Keratinocyte (primary cell): ENCODE results near the gene ITPR1. TPM values are rescaled to one million over a fixed set of nuclear protein-coding genes. Genes with fewer than 3 reads are reported as not detected.

Source experiments
- DNase-seq: peaks from one replicate; pipeline ENCODE4 v3.0.0-alpha.2; 2011; ENCODE audit warnings: low read depth, missing footprints, low spot score
- FAIRE-seq: peaks from 2 replicates; lab custom pipeline; 2011; peaks lifted over from hg19 to GRCh38; lab: Jason Lieb, UNC
- H2AFZ ChIP-seq: 2 replicates; pipeline ENCODE4 v1.6.0; 2012; ENCODE audit warnings: low read length, control low read depth, inconsistent platforms; ENCODE audit not compliant: control insufficient read depth
- H3K27ac ChIP-seq: 2 replicates; pipeline ENCODE4 v1.5.1; 2011; ENCODE audit warnings: low read length; ENCODE audit not compliant: control insufficient read depth, insufficient read depth
- H3K27me3 ChIP-seq: 3 replicates; pipeline ENCODE4 v1.6.0; 2011; ENCODE audit warnings: low read length; ENCODE audit not compliant: control insufficient read depth, insufficient read depth; ENCODE audit errors: extremely low read depth
- H3K36me3 ChIP-seq, 2 experiments: 2 replicates in 1 of 2; 3 replicates in 1 of 2; pipeline ENCODE4 v1.5.1; 2011; ENCODE audit warnings: low read length in 2 of 2, mild to moderate bottlenecking in 1 of 2; ENCODE audit not compliant: control insufficient read depth in 2 of 2, insufficient read depth in 2 of 2; ENCODE audit errors: extremely low read depth in 1 of 2
- H3K4me1 ChIP-seq: 3 replicates; pipeline ENCODE4 v1.5.1; 2011; ENCODE audit warnings: low read length; ENCODE audit not compliant: control insufficient read depth, insufficient read depth; ENCODE audit errors: extremely low read depth
- H3K4me2 ChIP-seq: 3 replicates; pipeline ENCODE4 v1.6.0; 2011; ENCODE audit warnings: low read depth, low read length; ENCODE audit not compliant: control insufficient read depth, insufficient read depth; ENCODE audit errors: extremely low read depth
- H3K4me3 ChIP-seq, 3 experiments: fragments of 200-600 bp in 1 of 3; sonication (generic) in 1 of 3; 2 replicates in 2 of 3; 3 replicates in 1 of 3; pipeline ENCODE4 v1.5.1; 2011 to 2016; ENCODE audit warnings: low read length in 3 of 3, mild to moderate bottlenecking in 3 of 3, control low read depth in 2 of 3, inconsistent platforms in 1 of 3, low read depth in 1 of 3, mixed read lengths in 1 of 3, mixed run types in 1 of 3, moderate library complexity in 1 of 3; ENCODE audit not compliant: control insufficient read depth in 2 of 3, insufficient read depth in 2 of 3; ENCODE audit errors: extremely low read depth in 1 of 3
- H3K79me2 ChIP-seq: 2 replicates; pipeline ENCODE4 v1.6.0; 2012; ENCODE audit warnings: low read length; ENCODE audit not compliant: control insufficient read depth, insufficient read depth
- H3K9ac ChIP-seq: 3 replicates; pipeline ENCODE4 v1.6.0; 2011; ENCODE audit warnings: low read length; ENCODE audit not compliant: control insufficient read depth, insufficient read depth; ENCODE audit errors: extremely low read depth
- H3K9me1 ChIP-seq: 3 replicates; pipeline ENCODE4 v1.6.0; 2011; ENCODE audit warnings: low read length; ENCODE audit not compliant: control insufficient read depth, insufficient read depth; ENCODE audit errors: extremely low read depth
- H3K9me3 ChIP-seq: 2 replicates; pipeline ENCODE4 v1.5.1; 2012; ENCODE audit warnings: low read depth, low read length; ENCODE audit not compliant: control insufficient read depth
- H4K20me1 ChIP-seq: 3 replicates; pipeline ENCODE4 v1.6.0; 2011; ENCODE audit warnings: low read length; ENCODE audit not compliant: control insufficient read depth, insufficient read depth; ENCODE audit errors: extremely low read depth
- EZH2 ChIP-seq: IDR thresholded peaks from one replicate; pipeline ENCODE4 v1.6.1; 2012; ENCODE audit warnings: inconsistent platforms, mild to moderate bottlenecking, low read length, moderate library complexity
- dilution Hi-C: fragments of 300-500 bp; cut with MboI; formaldehyde crosslinking; loops from one replicate; pipeline ENCODE4 v1.7.0; 2020; ENCODE audit warnings: low sequenced_read_pairs; ENCODE audit not compliant: extremely low pct_ligation_motif_present
- polyA plus RNA-seq, 5 experiments: library from polyadenylated mRNA; depleted of rRNA in 3 of 5; stranded (reverse) in 3 of 5; stranded (forward) in 1 of 5; unstranded in 1 of 5; fragments of >200 nt; gene quantifications; 1 replicate in 1 of 5; 2 replicates in 3 of 5; 3 replicates in 1 of 5; pipeline versions ENCODE4 v1.2.1 to v1.2.3, GENCODE V29; 2011 to 2012; ENCODE audit warnings: missing spikeins in 2 of 5, low read depth in 1 of 5, low replicate concordance in 1 of 5
- TF ChIP-seq, protein P1 (sequence below), 3 experiments: IDR thresholded peaks in 1 of 3; conservative IDR thresholded peaks in 1 of 3; optimal IDR thresholded peaks in 1 of 3; 2 replicates in 2 of 3; 3 replicates in 1 of 3; pipeline versions ENCODE3 to v1.5.1; 2011; ENCODE audit warnings: low read length in 3 of 3, mild to moderate bottlenecking in 3 of 3, moderate library complexity in 2 of 3, control low read depth in 1 of 3, inconsistent platforms in 1 of 3; ENCODE audit not compliant: insufficient read depth in 2 of 3; ENCODE audit errors: extremely low read depth in 1 of 3

The ITPR1 gene
- polyA plus RNA-seq, 1 donor (not counting 4 experiments of a cell fraction or from before 2014, with no cell fraction given) = 3.5 TPM

DNA sequence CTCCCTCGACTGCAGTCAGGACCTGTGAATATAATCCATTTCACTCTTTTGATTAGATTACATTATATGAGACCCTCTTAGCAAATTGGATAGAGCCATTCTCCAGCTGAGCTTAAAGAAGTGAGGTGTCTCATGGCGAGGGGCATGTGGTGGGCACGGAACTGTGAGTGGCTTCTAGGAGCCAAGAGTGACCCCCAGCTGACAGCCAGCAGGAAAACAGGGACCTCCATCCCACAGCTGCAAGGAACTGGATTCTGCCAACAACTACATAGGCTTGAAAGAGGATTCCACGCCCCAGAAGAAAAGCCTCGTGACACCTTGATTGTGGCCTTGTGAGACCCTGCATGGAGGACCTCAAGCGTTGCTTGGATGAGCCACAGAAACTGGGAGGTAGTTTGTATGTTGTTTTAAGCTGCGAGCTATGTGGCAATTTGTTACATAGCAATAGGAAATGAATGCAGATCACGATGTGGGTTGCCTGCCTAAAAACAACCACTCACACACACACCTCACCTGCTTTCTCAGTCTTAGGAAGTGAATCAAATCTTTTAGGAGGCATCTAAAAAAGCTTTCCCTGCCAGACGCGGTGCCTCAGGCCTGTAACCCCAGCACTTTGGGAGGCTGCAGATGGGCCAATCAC, 401.9 kb downstream of the ITPR1 start:
- dilution Hi-C loops = no loop called here
- FAIRE-seq (no peak), DNase-seq (no peak)
- no peak for TF ChIP-seq EZH2
- TF ChIP-seq, protein P1, sequence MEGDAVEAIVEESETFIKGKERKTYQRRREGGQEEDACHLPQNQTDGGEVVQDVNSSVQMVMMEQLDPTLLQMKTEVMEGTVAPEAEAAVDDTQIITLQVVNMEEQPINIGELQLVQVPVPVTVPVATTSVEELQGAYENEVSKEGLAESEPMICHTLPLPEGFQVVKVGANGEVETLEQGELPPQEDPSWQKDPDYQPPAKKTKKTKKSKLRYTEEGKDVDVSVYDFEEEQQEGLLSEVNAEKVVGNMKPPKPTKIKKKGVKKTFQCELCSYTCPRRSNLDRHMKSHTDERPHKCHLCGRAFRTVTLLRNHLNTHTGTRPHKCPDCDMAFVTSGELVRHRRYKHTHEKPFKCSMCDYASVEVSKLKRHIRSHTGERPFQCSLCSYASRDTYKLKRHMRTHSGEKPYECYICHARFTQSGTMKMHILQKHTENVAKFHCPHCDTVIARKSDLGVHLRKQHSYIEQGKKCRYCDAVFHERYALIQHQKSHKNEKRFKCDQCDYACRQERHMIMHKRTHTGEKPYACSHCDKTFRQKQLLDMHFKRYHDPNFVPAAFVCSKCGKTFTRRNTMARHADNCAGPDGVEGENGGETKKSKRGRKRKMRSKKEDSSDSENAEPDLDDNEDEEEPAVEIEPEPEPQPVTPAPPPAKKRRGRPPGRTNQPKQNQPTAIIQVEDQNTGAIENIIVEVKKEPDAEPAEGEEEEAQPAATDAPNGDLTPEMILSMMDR (optimal IDR thresholded peaks at IDR 0.05 in 1 of 3, IDR thresholded peaks at IDR 0.05 in 1 of 3, conservative IDR thresholded peaks at IDR 0.05 in 1 of 3; ENCODE audit: extremely low read depth in 1 of 3, insufficient read depth in 2 of 3, low read length in 3 of 3) = no peak
- no peaks in the 10 kb centered on the region for H3K9me1 ChIP-seq
- no peaks in the 10 kb centered on the region for H3K36me3 ChIP-seq
- no peak overlapping the region for H3K27ac ChIP-seq
- H3K27me3 ChIP-seq = no peaks in the 10 kb centered on the region
- no peak overlapping the region for H3K9ac ChIP-seq
- H3K4me1 ChIP-seq = no peaks in the 10 kb centered on the region
- H3K9me3 ChIP-seq = no peaks in the 10 kb centered on the region
- no peak overlapping the region for H2AFZ ChIP-seq
- no peaks in the 10 kb centered on the region for H4K20me1 ChIP-seq
- H3K79me2 ChIP-seq = no peaks in the 10 kb centered on the region
- H3K4me2 ChIP-seq = no peak overlapping the region
- no peak overlapping the region for H3K4me3 ChIP-seq

DNA sequence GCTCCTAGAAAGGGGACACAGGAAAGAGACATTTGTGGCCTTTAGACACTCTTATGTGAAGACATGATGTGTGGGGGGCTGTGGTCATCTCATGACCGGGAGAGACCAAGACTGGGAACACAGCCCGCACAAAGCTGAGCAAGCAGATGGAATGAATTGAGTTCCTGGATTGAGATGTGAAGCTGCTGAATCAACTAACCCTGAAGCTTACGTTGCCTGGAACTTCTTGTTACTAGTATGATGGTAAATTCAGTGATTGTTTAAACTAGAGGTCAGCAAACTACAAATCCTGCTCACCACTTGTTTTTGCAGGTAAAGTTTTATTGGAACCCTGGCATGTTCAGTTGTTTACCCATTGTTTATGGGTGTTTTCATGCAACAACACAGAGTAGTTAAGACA, 402.7 kb downstream of the ITPR1 start:
- Histone ChIP-seq H2AFZ (no peak overlapping the region), H3K4me3 (no peak overlapping the region), H3K4me2 (no peak overlapping the region), H3K9me1 (no peaks in the 10 kb centered on the region), H3K9ac (no peak overlapping the region), H3K9me3 (no peaks in the 10 kb centered on the region), H3K36me3 (no peaks in the 10 kb centered on the region), H3K27ac (no peak overlapping the region), H3K4me1 (no peaks in the 10 kb centered on the region), H4K20me1 (no peaks in the 10 kb centered on the region), H3K79me2 (no peaks in the 10 kb centered on the region), H3K27me3 (no peaks in the 10 kb centered on the region)
- dilution Hi-C loops = no loop called here
- FAIRE-seq (no peak), DNase-seq (no peak)
- no peak for TF ChIP-seq EZH2
- TF ChIP-seq, protein P1 (optimal IDR thresholded peaks at IDR 0.05 in 1 of 3, IDR thresholded peaks at IDR 0.05 in 1 of 3, conservative IDR thresholded peaks at IDR 0.05 in 1 of 3; ENCODE audit: extremely low read depth in 1 of 3, insufficient read depth in 2 of 3, low read length in 3 of 3) = no peak

Other genes starting within 250 kb of the ITPR1 start
- gene SETMAR, start 190.0 kb upstream of the ITPR1 start, polyA plus RNA-seq = 11.7 to 12.7 TPM (median 11.8 TPM) in 3 replicates
- gene SUMF1, start 26.1 kb upstream of the ITPR1 start, polyA plus RNA-seq = 36.1 to 51.8 TPM (median 39.2 TPM) in 3 replicates